Ecto neural progenitor cell (in vitro differentiated cells): ENCODE results near the gene ABCC2.
A peak's percentile ranks its signal among the peaks of the same experiment; 100 is the strongest.
"Not testable (repeated sequence)": the region's sequence is repeated elsewhere in the genome, so short reads cannot be mapped to it uniquely, and the experiment has no call there.

Experiments
- DNase-seq: peaks from one replicate; pipeline ENCODE4 v3.0.0-alpha.2; 2018; ENCODE audit warnings: low spot score

ABCC2 gene

GRCh38 chr10:99809481-99809880 lies 27.0 kb downstream of the ABCC2 start:
- DNase-seq = no peak

GRCh38 chr10:99809931-99810615 lies 27.6 kb downstream of the ABCC2 start:
- no peak for DNase-seq

GRCh38 chr10:99812177-99812576 lies 29.7 kb downstream of the ABCC2 start:
- no peak for DNase-seq

- no peak for DNase-seq
Observed at GRCh38 chr10:99814143-99814542, 31.7 kb downstream of the ABCC2 start.

- no peak for DNase-seq
Observed at GRCh38 chr10:99815621-99816020, 33.2 kb downstream of the ABCC2 start.

- DNase-seq = no peak
Observed at GRCh38 chr10:99827936-99828335, 45.5 kb downstream of the ABCC2 start.

- DNase-seq = no peak
Observed at GRCh38 chr10:99828464-99828863, 46.0 kb downstream of the ABCC2 start.

- no peak for DNase-seq
Observed at GRCh38 chr10:99832439-99832838, 50.0 kb downstream of the ABCC2 start.

GRCh38 chr10:99834410-99834809 lies 52.0 kb downstream of the ABCC2 start:
- no peak for DNase-seq

GRCh38 chr10:99835947-99836346 lies 53.5 kb downstream of the ABCC2 start:
- no peak for DNase-seq

GRCh38 chr10:99836711-99837110 lies 54.3 kb downstream of the ABCC2 start:
- no peak for DNase-seq

- not testable (repeated sequence) for DNase-seq
Observed at GRCh38 chr10:99840859-99841258, 58.4 kb downstream of the ABCC2 start.

GRCh38 chr10:99841746-99842145 lies 59.3 kb downstream of the ABCC2 start:
- no peak for DNase-seq

- DNase-seq = no peak
Observed at GRCh38 chr10:99843310-99843709, 60.9 kb downstream of the ABCC2 start.

- DNase-seq = no peak
Observed at GRCh38 chr10:99844433-99844955, 62.1 kb downstream of the ABCC2 start.

GRCh38 chr10:99845837-99846382 lies 63.5 kb downstream of the ABCC2 start:
- DNase-seq = peak; percentile 74

GRCh38 chr10:99849057-99849456 lies 66.6 kb downstream of the ABCC2 start:
- DNase-seq = no peak

GRCh38 chr10:99849536-99849935 lies 67.1 kb downstream of the ABCC2 start:
- DNase-seq = no peak

GRCh38 chr10:99850021-99850766 lies 67.8 kb downstream of the ABCC2 start:
- DNase-seq = no peak

GRCh38 chr10:99850767-99851340 lies 68.4 kb downstream of the ABCC2 start:
- DNase-seq = no peak

GRCh38 chr10:99851825-99852224 lies 69.4 kb downstream of the ABCC2 start:
- DNase-seq = no peak

GRCh38 chr10:99852481-99853213 lies 70.2 kb downstream of the ABCC2 start:
- DNase-seq = no peak
